Chondrocyte (in vitro differentiated cells): Measurements from ENCODE around the gene DGCR2. TPM values are rescaled to one million over a fixed set of nuclear protein-coding genes. Genes with fewer than 3 reads are reported as not detected.

Source experiments
- DNase-seq: peaks from one replicate; pipeline ENCODE4 v3.0.0; 2021; ENCODE audit warnings: mixed read lengths, low spot score
- H3K27ac Mint-ChIP-seq: one replicate; pipeline ENCODE4 v1.8.0; 2021; ENCODE audit warnings: mild to moderate bottlenecking, moderate library complexity, mixed read lengths; ENCODE audit not compliant: unreplicated experiment
- H3K27me3 Mint-ChIP-seq: 2 replicates; pipeline ENCODE4 v1.8.0; 2021; ENCODE audit warnings: low read depth, mixed read lengths
- H3K36me3 Mint-ChIP-seq: 2 replicates; pipeline ENCODE4 v1.8.0; 2021; ENCODE audit warnings: low read depth, mixed read lengths
- H3K4me1 Mint-ChIP-seq: 2 replicates; pipeline ENCODE4 v1.8.0; 2021; ENCODE audit warnings: low read depth, mild to moderate bottlenecking, mixed read lengths
- H3K4me3 Mint-ChIP-seq: one replicate; pipeline ENCODE4 v1.8.0; 2021; ENCODE audit warnings: mild to moderate bottlenecking, moderate library complexity, mixed read lengths; ENCODE audit not compliant: unreplicated experiment
- H3K9me3 Mint-ChIP-seq: 2 replicates; pipeline ENCODE4 v1.8.0; 2021; ENCODE audit warnings: low read depth, mixed read lengths
- total RNA-seq: library from RNA; stranded (reverse); gene quantifications from 3 replicates; pipeline ENCODE4 v1.2.1, GENCODE V29; 2021
- TF ChIP-seq, protein P1 (sequence below): fragments of 200-600 bp; sonication (generic); IDR thresholded peaks from 2 replicates; pipeline ENCODE4 v1.5.0; 2021; ENCODE audit warnings: antibody characterized with exemption, mild to moderate bottlenecking, moderate library complexity

DGCR2 gene
- total RNA-seq, 1 donor from 2014 or later: 45.8 TPM

DNA sequence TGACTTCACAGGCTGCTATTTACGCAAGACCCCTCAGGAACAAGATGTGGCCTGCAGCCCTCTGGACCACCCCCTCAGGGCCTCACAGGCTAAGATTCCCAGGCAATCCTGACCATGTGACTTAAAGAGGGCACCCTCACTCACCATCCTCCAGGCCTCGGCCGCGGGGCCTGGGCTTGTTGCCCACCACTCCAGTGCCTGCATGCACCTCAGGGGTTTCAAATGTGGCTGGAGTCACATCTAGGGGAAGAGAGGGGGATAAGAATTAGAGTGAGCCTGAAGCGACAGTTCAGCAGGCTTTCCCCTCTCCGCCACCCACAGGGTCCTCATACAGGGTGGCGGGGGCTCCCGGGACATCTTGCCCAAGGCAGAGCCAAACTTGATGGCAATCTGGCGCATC, 20.2 kb upstream of the DGCR2 start:
- peaks cover 21% of the 10 kb centered on the region for H3K4me1 Mint-ChIP-seq
- peak overlapping the region; percentile 9 for H3K4me3 Mint-ChIP-seq
- H3K9me3 Mint-ChIP-seq: no peaks in the 10 kb centered on the region
- H3K27me3 Mint-ChIP-seq: peaks cover 4% of the 10 kb centered on the region
- no peak overlapping the region for H3K27ac Mint-ChIP-seq
- TF ChIP-seq, protein P1, sequence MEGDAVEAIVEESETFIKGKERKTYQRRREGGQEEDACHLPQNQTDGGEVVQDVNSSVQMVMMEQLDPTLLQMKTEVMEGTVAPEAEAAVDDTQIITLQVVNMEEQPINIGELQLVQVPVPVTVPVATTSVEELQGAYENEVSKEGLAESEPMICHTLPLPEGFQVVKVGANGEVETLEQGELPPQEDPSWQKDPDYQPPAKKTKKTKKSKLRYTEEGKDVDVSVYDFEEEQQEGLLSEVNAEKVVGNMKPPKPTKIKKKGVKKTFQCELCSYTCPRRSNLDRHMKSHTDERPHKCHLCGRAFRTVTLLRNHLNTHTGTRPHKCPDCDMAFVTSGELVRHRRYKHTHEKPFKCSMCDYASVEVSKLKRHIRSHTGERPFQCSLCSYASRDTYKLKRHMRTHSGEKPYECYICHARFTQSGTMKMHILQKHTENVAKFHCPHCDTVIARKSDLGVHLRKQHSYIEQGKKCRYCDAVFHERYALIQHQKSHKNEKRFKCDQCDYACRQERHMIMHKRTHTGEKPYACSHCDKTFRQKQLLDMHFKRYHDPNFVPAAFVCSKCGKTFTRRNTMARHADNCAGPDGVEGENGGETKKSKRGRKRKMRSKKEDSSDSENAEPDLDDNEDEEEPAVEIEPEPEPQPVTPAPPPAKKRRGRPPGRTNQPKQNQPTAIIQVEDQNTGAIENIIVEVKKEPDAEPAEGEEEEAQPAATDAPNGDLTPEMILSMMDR: no peak
- peaks cover 13% of the 10 kb centered on the region for H3K36me3 Mint-ChIP-seq
- no peak for DNase-seq

DNA sequence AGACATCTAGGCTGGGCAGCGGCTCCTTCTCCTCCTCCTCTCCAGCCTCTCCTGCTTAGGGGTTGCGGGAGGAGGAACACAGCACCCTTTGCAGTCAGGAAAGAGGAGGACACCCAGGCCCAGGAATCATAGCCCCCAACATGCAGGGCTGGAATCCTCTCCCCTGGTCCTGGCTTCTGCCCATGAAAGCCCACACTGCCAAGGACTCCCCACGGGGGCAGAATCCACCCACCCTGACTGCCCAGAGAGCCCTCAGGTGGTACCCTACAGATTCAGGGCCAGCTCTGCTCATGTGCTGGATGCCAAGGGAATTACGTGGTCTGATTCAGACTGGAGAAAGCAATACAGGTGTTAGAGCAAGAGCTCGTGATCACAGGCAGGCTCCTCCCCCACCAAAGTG, 17.8 kb upstream of the DGCR2 start:
- peaks cover 21% of the 10 kb centered on the region for H3K4me1 Mint-ChIP-seq
- no peak overlapping the region for H3K4me3 Mint-ChIP-seq
- no peaks in the 10 kb centered on the region for H3K27me3 Mint-ChIP-seq
- H3K9me3 Mint-ChIP-seq: no peaks in the 10 kb centered on the region
- DNase-seq: no peak
- H3K27ac Mint-ChIP-seq: no peak overlapping the region
- TF ChIP-seq, protein P1: no peak
- H3K36me3 Mint-ChIP-seq: peaks cover 30% of the 10 kb centered on the region

DNA sequence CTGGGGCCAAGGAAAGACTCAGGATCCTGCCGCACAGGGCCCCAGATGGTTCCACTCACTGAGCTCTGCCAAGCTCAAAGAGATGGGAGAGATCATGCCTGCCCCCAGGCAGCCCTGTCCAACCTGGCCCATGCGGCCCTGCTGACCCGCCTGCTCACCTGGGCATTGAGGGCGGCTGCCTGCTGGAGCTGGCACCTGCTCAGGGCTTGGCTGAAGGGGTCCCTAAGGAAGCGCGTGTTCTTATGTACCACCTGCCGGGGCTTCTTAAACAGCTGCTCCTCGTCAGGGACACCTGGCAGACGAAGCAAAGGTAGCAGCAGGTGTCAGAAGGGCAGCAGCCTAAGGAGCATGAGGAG, 16.8 kb upstream of the DGCR2 start:
- Mint-ChIP-seq H3K4me1 (peaks cover 12% of the 10 kb centered on the region), H3K27me3 (no peaks in the 10 kb centered on the region), H3K9me3 (no peaks in the 10 kb centered on the region), H3K27ac (no peak overlapping the region), H3K36me3 (peaks cover 34% of the 10 kb centered on the region), H3K4me3 (no peak overlapping the region)
- no peak for DNase-seq
- TF ChIP-seq, protein P1: no peak

- TF ChIP-seq, protein P1: no peak
- no peak overlapping the region for H3K4me3 Mint-ChIP-seq
- H3K36me3 Mint-ChIP-seq: peaks cover 34% of the 10 kb centered on the region
- no peaks in the 10 kb centered on the region for H3K9me3 Mint-ChIP-seq
- H3K4me1 Mint-ChIP-seq: peaks cover 6% of the 10 kb centered on the region
- no peak overlapping the region for H3K27ac Mint-ChIP-seq
- no peaks in the 10 kb centered on the region for H3K27me3 Mint-ChIP-seq
- no peak for DNase-seq
Observed at GRCh38 chr22:19138217-19139000, 16.2 kb upstream of the DGCR2 start.

- no peak overlapping the region for H3K4me3 Mint-ChIP-seq
- no peaks in the 10 kb centered on the region for H3K27me3 Mint-ChIP-seq
- no peak for DNase-seq
- H3K36me3 Mint-ChIP-seq: peaks cover 40% of the 10 kb centered on the region
- H3K4me1 Mint-ChIP-seq: peaks cover under 1% of the 10 kb centered on the region
- TF ChIP-seq, protein P1: no peak
- no peak overlapping the region for H3K27ac Mint-ChIP-seq
- H3K9me3 Mint-ChIP-seq: no peaks in the 10 kb centered on the region
Observed at GRCh38 chr22:19137384-19138216, 15.4 kb upstream of the DGCR2 start.
